HepG2 (cell line): ENCODE data around the gene TRMT1L. TPM values are rescaled to one million over a fixed set of nuclear protein-coding genes. Genes with fewer than 3 reads are reported as not detected.

ENCODE experiments used
- AKAP8 ChIP-seq: sonication (generic); formaldehyde crosslinking; IDR thresholded peaks from 2 replicates; pipeline ENCODE4 v1.5.1; 2020; ENCODE audit warnings: mild to moderate bottlenecking, missing genetic modification reagents
- CENPX ChIP-seq: sonication (generic); formaldehyde crosslinking; IDR thresholded peaks from 2 replicates; pipeline ENCODE4 v1.9.0; 2021; ENCODE audit warnings: mild to moderate bottlenecking, missing genetic modification reagents, moderate library complexity
- FOXC1 ChIP-seq: sonication (generic); formaldehyde crosslinking; IDR thresholded peaks from 2 replicates; pipeline ENCODE4 v1.8.0; 2022; ENCODE audit warnings: mild to moderate bottlenecking, missing genetic modification reagents, borderline replicate concordance
- MBNL3 ChIP-seq: fragments of 250-450 bp; sonication (Bioruptor Pico); conservative IDR thresholded peaks from 2 replicates; pipeline ENCODE4 v1.8.0; 2022; ENCODE audit warnings: mild to moderate bottlenecking, inconsistent platforms
- NR2F1 ChIP-seq, 2 experiments: fragments of 450-650 bp in 1 of 2; formaldehyde crosslinking in 1 of 2; IDR thresholded peaks; 2 replicates each; pipeline versions ENCODE4 v1.5.0 to v1.6.1; 2016 to 2020; ENCODE audit warnings: mild to moderate bottlenecking in 1 of 2, missing compliant biosample characterization in 1 of 2, missing genetic modification reagents in 1 of 2, moderate library complexity in 1 of 2
- RBAK ChIP-seq: sonication (generic); formaldehyde crosslinking; IDR thresholded peaks from 2 replicates; pipeline ENCODE4 v1.5.1; 2020; ENCODE audit warnings: mild to moderate bottlenecking, missing genetic modification reagents
- TAF15 ChIP-seq: fragments of 200-400 bp; formaldehyde crosslinking; IDR thresholded peaks from one replicate; pipeline ENCODE4 v1.6.1; 2018; ENCODE audit warnings: mild to moderate bottlenecking, low read depth, low read length; ENCODE audit not compliant: poor library complexity, severe bottlenecking
- ZFP62 ChIP-seq: sonication (generic); formaldehyde crosslinking; IDR thresholded peaks from 2 replicates; pipeline ENCODE4 v1.4.0; 2020; ENCODE audit warnings: missing genetic modification reagents
- ZMAT3 ChIP-seq: sonication (generic); formaldehyde crosslinking; conservative IDR thresholded peaks from 2 replicates; pipeline ENCODE4 v1.7.0; 2021; ENCODE audit warnings: missing genetic modification reagents
- ZMYM3 ChIP-seq: sonication (generic); formaldehyde crosslinking; IDR thresholded peaks from 2 replicates; pipeline ENCODE4 v1.5.1; 2020; ENCODE audit warnings: mild to moderate bottlenecking, missing genetic modification reagents
- ZNF256 ChIP-seq: sonication (generic); formaldehyde crosslinking; conservative IDR thresholded peaks from 2 replicates; pipeline ENCODE4 v1.4.0; 2020; ENCODE audit warnings: missing genetic modification reagents
- ZNF362 ChIP-seq: sonication (generic); formaldehyde crosslinking; IDR thresholded peaks from 2 replicates; pipeline ENCODE4 v1.4.0; 2020; ENCODE audit warnings: missing genetic modification reagents, mild to moderate bottlenecking, borderline replicate concordance
- ZNF660 ChIP-seq: sonication (generic); formaldehyde crosslinking; IDR thresholded peaks from 2 replicates; pipeline ENCODE4 v1.5.1; 2020; ENCODE audit warnings: mild to moderate bottlenecking, low read depth, missing genetic modification reagents, borderline replicate concordance
- polyA plus RNA-seq, 8 experiments: library from polyadenylated mRNA; depleted of rRNA in 3 of 8; stranded (reverse) in 7 of 8; unstranded in 1 of 8; fragments of >200 nt; fragmentation: Illumina TruSeq in 4 of 8; extraction: Trizol in 4 of 8; gene quantifications; 2 replicates each; pipeline versions ENCODE4 v1.2.1 to v1.2.3, GENCODE V29; 2011 to 2016; ENCODE audit warnings: low read depth in 4 of 8, missing spikeins in 1 of 8, mixed read lengths in 1 of 8; ENCODE audit not compliant: insufficient read depth in 1 of 8
- total RNA-seq, 5 experiments: library from RNA; depleted of rRNA; stranded (reverse); fragments of >200 nt; fragmentation: Illumina TruSeq; extraction: Trizol; gene quantifications; 2 replicates each; pipeline ENCODE4 v1.2.3, GENCODE V29; 2016; ENCODE audit warnings: low read depth in 1 of 5
- TF ChIP-seq, protein P1 (sequence below): sonication (generic); formaldehyde crosslinking; IDR thresholded peaks from 2 replicates; pipeline ENCODE4 v1.5.1; 2020; ENCODE audit warnings: mild to moderate bottlenecking, missing genetic modification reagents, moderate library complexity

The TRMT1L gene
- total and polyA plus RNA-seq, 2 of the 13 experiments (the other 11 are each of a cell fraction or from before 2014, with no cell fraction given): 17.9 to 19.2 TPM

DNA sequence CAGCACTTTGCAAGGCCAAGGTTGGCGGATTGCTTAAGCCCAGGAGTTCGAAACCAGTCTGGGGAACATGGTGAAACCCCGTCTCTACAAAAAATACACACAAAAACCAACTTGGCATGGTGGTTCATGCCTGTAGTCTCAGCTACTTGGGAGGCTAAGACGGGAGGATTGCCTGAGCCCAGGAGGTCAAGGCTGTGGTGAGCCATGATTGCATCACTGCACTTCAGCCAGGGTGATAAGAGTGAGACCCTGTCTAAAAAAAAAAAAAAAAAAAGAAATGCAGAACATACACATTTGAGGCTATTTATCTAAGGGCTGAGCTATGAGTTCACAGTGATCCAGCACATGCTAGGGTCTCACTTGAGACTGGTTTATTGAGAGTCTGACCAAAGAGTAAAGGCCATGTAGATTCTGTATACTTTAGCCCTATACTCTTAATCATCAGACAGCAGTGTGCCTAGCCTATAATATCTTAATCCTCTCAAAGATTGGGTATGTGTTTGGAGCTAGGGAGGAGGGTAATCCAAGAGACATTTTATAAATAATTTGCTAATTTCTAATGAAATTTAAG, 87.5 kb downstream of the TRMT1L start (continued):
- TF ChIP-seq MBNL3 (CRISPR knock-in tag) (no peak), AKAP8 (CRISPR knock-in tag) (no peak), FOXC1 (no peak), ZNF362 (peak; percentile 66; the same call in 1 of the 2 replicates), CENPX (CRISPR knock-in tag) (no peak), TAF15 (no peak), NR2F1 (CRISPR knock-in tag; IDR thresholded peaks at IDR 0.05) (no peak), ZFP62 (CRISPR knock-in tag) (no peak), ZNF256 (CRISPR knock-in tag) (no peak), ZNF660 (CRISPR knock-in tag) (no peak), ZMAT3 (CRISPR knock-in tag) (no peak), ZMYM3 (0 out of 2 replicates have a peak, but pooled peaks have one; percentile 39), RBAK (no peak)
- TF ChIP-seq, protein P1, sequence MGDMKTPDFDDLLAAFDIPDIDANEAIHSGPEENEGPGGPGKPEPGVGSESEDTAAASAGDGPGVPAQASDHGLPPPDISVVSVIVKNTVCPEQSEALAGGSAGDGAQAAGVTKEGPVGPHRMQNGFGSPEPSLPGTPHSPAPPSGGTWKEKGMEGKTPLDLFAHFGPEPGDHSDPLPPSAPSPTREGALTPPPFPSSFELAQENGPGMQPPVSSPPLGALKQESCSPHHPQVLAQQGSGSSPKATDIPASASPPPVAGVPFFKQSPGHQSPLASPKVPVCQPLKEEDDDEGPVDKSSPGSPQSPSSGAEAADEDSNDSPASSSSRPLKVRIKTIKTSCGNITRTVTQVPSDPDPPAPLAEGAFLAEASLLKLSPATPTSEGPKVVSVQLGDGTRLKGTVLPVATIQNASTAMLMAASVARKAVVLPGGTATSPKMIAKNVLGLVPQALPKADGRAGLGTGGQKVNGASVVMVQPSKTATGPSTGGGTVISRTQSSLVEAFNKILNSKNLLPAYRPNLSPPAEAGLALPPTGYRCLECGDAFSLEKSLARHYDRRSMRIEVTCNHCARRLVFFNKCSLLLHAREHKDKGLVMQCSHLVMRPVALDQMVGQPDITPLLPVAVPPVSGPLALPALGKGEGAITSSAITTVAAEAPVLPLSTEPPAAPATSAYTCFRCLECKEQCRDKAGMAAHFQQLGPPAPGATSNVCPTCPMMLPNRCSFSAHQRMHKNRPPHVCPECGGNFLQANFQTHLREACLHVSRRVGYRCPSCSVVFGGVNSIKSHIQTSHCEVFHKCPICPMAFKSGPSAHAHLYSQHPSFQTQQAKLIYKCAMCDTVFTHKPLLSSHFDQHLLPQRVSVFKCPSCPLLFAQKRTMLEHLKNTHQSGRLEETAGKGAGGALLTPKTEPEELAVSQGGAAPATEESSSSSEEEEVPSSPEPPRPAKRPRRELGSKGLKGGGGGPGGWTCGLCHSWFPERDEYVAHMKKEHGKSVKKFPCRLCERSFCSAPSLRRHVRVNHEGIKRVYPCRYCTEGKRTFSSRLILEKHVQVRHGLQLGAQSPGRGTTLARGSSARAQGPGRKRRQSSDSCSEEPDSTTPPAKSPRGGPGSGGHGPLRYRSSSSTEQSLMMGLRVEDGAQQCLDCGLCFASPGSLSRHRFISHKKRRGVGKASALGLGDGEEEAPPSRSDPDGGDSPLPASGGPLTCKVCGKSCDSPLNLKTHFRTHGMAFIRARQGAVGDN: no peak
